H1 (cell line): ENCODE data around the gene ADM. TPM values are rescaled to one million over a fixed set of nuclear protein-coding genes. Genes with fewer than 3 reads are reported as not detected.

Source experiments
- CTCF ChIA-PET: fragments of 300-600 bp; sonication (Branson Sonifier 250); formaldehyde crosslinking; loops from one replicate; lab custom pipeline; 2021; ENCODE audit not compliant: partially characterized antibody; lab: Charles Lee
- POLR2A ChIA-PET: fragments of 300-600 bp; sonication (Branson Sonifier 250); formaldehyde crosslinking; loops from one replicate; lab custom pipeline; 2021; ENCODE audit warnings: inconsistent platforms; ENCODE audit not compliant: partially characterized antibody; lab: Charles Lee
- DNase-seq, 2 experiments: peaks; one replicate each; pipeline versions ENCODE4 v3.0.0 to v3.0.0-alpha.2; 2010 to 2022; ENCODE audit warnings: low spot score in 2 of 2, low read depth in 1 of 2, mixed read lengths in 1 of 2
- FAIRE-seq: peaks from 2 replicates; lab custom pipeline; 2011; peaks lifted over from hg19 to GRCh38; lab: Jason Lieb, UNC
- H2AFZ ChIP-seq: 2 replicates; pipeline ENCODE4 v1.8.1; 2012; ENCODE audit warnings: low read length, inconsistent platforms
- H2AK5ac ChIP-seq: 2 replicates; pipeline ENCODE4 v1.6.1; 2013; ENCODE audit warnings: low read depth, low read length
- H2BK120ac ChIP-seq: replicated peaks from 2 replicates; pipeline ENCODE3; 2013; ENCODE audit warnings: low read depth, low read length, inconsistent platforms
- H2BK12ac ChIP-seq: 2 replicates; pipeline ENCODE4 v1.6.1; 2013; ENCODE audit warnings: low read depth, low read length
- H2BK15ac ChIP-seq: 2 replicates; pipeline ENCODE4 v1.6.1; 2013; ENCODE audit warnings: low read length
- H2BK20ac ChIP-seq: 2 replicates; pipeline ENCODE4 v1.6.1; 2013; ENCODE audit warnings: low read length
- H2BK5ac ChIP-seq: 2 replicates; pipeline ENCODE4 v1.6.1; 2013; ENCODE audit warnings: low read depth, low read length
- H3K14ac ChIP-seq: 2 replicates; pipeline ENCODE4 v1.6.1; 2013; ENCODE audit warnings: inconsistent platforms; ENCODE audit not compliant: insufficient read length
- H3K18ac ChIP-seq: 2 replicates; pipeline ENCODE4 v1.6.1; 2013; ENCODE audit warnings: low read length; ENCODE audit errors: extremely low read depth
- H3K23ac ChIP-seq: 2 replicates; pipeline ENCODE4 v1.6.1; 2013; ENCODE audit warnings: inconsistent platforms; ENCODE audit not compliant: insufficient read length
- H3K23me2 ChIP-seq: 2 replicates; pipeline ENCODE4 v1.6.1; 2013; ENCODE audit warnings: low read depth, low read length
- H3K27ac ChIP-seq: 2 replicates; pipeline ENCODE4 v1.6.1; 2011; ENCODE audit warnings: low read depth, low read length, inconsistent platforms
- H3K27me3 ChIP-seq, 4 experiments: replicated peaks in 1 of 4; 1 replicate in 1 of 4; 2 replicates in 3 of 4; pipeline versions ENCODE4 v1.6.1 to v1.8.1; 2011 to 2013; ENCODE audit warnings: low read length in 3 of 4, mild to moderate bottlenecking in 3 of 4, inconsistent platforms in 2 of 4, mixed read lengths in 2 of 4, moderate library complexity in 1 of 4; ENCODE audit not compliant: control insufficient read depth in 3 of 4, insufficient read depth in 3 of 4; ENCODE audit errors: extremely low read depth in 1 of 4
- H3K36me3 ChIP-seq, 4 experiments: 2 replicates each; pipeline versions ENCODE4 v1.6.1 to v1.8.1; 2011 to 2013; ENCODE audit warnings: mild to moderate bottlenecking in 4 of 4, low read length in 3 of 4, moderate library complexity in 2 of 4, control low read depth in 1 of 4, inconsistent platforms in 1 of 4; ENCODE audit not compliant: insufficient read depth in 4 of 4, control insufficient read depth in 2 of 4
- H3K4ac ChIP-seq: replicated peaks from 2 replicates; pipeline ENCODE3; 2013; ENCODE audit warnings: low read length, low read depth, mixed read lengths, inconsistent platforms; ENCODE audit not compliant: insufficient read length
- H3K4me1 ChIP-seq, 4 experiments: replicated peaks in 1 of 4; 1 replicate in 1 of 4; 2 replicates in 3 of 4; pipeline versions ENCODE4 v1.6.1 to v1.8.1; 2011 to 2013; ENCODE audit warnings: low read length in 3 of 4, inconsistent platforms in 2 of 4, mixed read lengths in 1 of 4; ENCODE audit not compliant: insufficient read depth in 4 of 4, control insufficient read depth in 3 of 4
- H3K4me2 ChIP-seq, 2 experiments: 2 replicates each; pipeline versions ENCODE4 v1.6.1 to v1.8.1; 2011 to 2013; ENCODE audit warnings: low read depth in 2 of 2, low read length in 2 of 2, control low read depth in 1 of 2, inconsistent platforms in 1 of 2, mild to moderate bottlenecking in 1 of 2; ENCODE audit not compliant: insufficient read depth in 1 of 2
- H3K4me3 ChIP-seq, 4 experiments: fragments of 200-600, 300-600 bp in 1 of 4; sonication (generic), shearing (Covaris generic), sonication (Bioruptor Twin) in 1 of 4; 2 replicates each; pipeline versions ENCODE4 v1.5.1 to v1.8.1; 2011 to 2016; ENCODE audit warnings: low read length in 4 of 4, low read depth in 3 of 4, control low read depth in 2 of 4, inconsistent platforms in 2 of 4, mild to moderate bottlenecking in 2 of 4, mixed read lengths in 1 of 4, moderate library complexity in 1 of 4; ENCODE audit not compliant: insufficient read depth in 2 of 4; ENCODE audit errors: extremely low read depth in 1 of 4
- H3K56ac ChIP-seq: replicated peaks from 2 replicates; pipeline ENCODE3; 2013; ENCODE audit warnings: low read depth, mild to moderate bottlenecking, mixed read lengths, low read length, inconsistent platforms; ENCODE audit not compliant: insufficient read length
- H3K79me1 ChIP-seq: 2 replicates; pipeline ENCODE4 v1.6.1; 2013; ENCODE audit warnings: low read depth, low read length, control low read depth
- H3K79me2 ChIP-seq, 2 experiments: 2 replicates each; pipeline versions ENCODE4 v1.6.1 to v1.8.1; 2012 to 2013; ENCODE audit warnings: low read length in 2 of 2, mild to moderate bottlenecking in 2 of 2, inconsistent platforms in 1 of 2; ENCODE audit not compliant: insufficient read depth in 2 of 2, control insufficient read depth in 1 of 2
- H3K9ac ChIP-seq, 4 experiments: replicated peaks in 1 of 4; 1 replicate in 1 of 4; 2 replicates in 3 of 4; pipeline versions ENCODE4 v1.6.1 to v1.8.1; 2011 to 2013; ENCODE audit warnings: low read depth in 3 of 4, low read length in 3 of 4, control low read depth in 2 of 4, mild to moderate bottlenecking in 2 of 4, moderate library complexity in 2 of 4, inconsistent platforms in 1 of 4; ENCODE audit errors: extremely low read depth in 1 of 4
- H3K9me3 ChIP-seq, 2 experiments: 2 replicates each; pipeline versions ENCODE4 v1.6.1 to v1.8.1; 2012 to 2013; ENCODE audit warnings: mild to moderate bottlenecking in 2 of 2, moderate library complexity in 2 of 2, control low read depth in 1 of 2, inconsistent platforms in 1 of 2, low read depth in 1 of 2, low read length in 1 of 2, mixed read lengths in 1 of 2; ENCODE audit not compliant: insufficient read depth in 2 of 2
- H4K20me1 ChIP-seq, 2 experiments: replicated peaks in 1 of 2; 2 replicates each; pipeline versions ENCODE3 to v1.8.1; 2011 to 2013; ENCODE audit warnings: inconsistent platforms in 2 of 2, low read length in 2 of 2, mild to moderate bottlenecking in 1 of 2; ENCODE audit not compliant: insufficient read depth in 2 of 2, control insufficient read depth in 1 of 2
- H4K5ac ChIP-seq: 2 replicates; pipeline ENCODE4 v1.6.1; 2013; ENCODE audit warnings: low read length, low read depth, mixed read lengths, inconsistent platforms; ENCODE audit not compliant: insufficient read length
- H4K8ac ChIP-seq: 2 replicates; pipeline ENCODE4 v1.8.0; 2013; ENCODE audit warnings: mild to moderate bottlenecking, moderate library complexity, low read length, inconsistent platforms; ENCODE audit not compliant: insufficient read depth; ENCODE audit errors: extremely low read depth
- H4K91ac ChIP-seq: replicated peaks from 2 replicates; pipeline ENCODE3; 2013; ENCODE audit warnings: low read length, mixed read lengths, inconsistent platforms; ENCODE audit not compliant: insufficient read length
- CREB1 ChIP-seq: IDR thresholded peaks from 2 replicates; pipeline ENCODE4 v1.6.1; 2012; ENCODE audit warnings: inconsistent platforms
- HDAC6 ChIP-seq: IDR thresholded peaks from one replicate; pipeline ENCODE4 v1.7.1; 2012; ENCODE audit warnings: low read depth, mild to moderate bottlenecking, inconsistent platforms, low read length, moderate library complexity
- MAFK ChIP-seq: IDR thresholded peaks from 2 replicates; pipeline ENCODE4 v1.6.1; 2012; ENCODE audit warnings: low read depth, mild to moderate bottlenecking, improper control_type of control experiment, low read length
- RAD21 ChIP-seq, 2 experiments: IDR thresholded peaks in 1 of 2; conservative IDR thresholded peaks in 1 of 2; 2 replicates each; pipeline ENCODE4 v1.6.1; 2011; ENCODE audit warnings: low read depth in 2 of 2, low read length in 2 of 2, improper control_type of control experiment in 1 of 2, inconsistent platforms in 1 of 2, mild to moderate bottlenecking in 1 of 2, moderate library complexity in 1 of 2
- RNF2 ChIP-seq: fragments of 200-900, 300-1000 bp; sonication (generic); IDR thresholded peaks from 2 replicates; pipeline ENCODE4 v1.7.1; 2016; ENCODE audit warnings: borderline replicate concordance, low read depth, mild to moderate bottlenecking, antibody characterized with exemption, low read length; ENCODE audit not compliant: poor library complexity, severe bottlenecking; ENCODE audit errors: missing control alignments
- SIN3A ChIP-seq, 2 experiments: IDR thresholded peaks in 1 of 2; conservative IDR thresholded peaks in 1 of 2; 2 replicates each; pipeline ENCODE4 v1.6.1; 2011 to 2012; ENCODE audit warnings: low read length in 2 of 2, improper control_type of control experiment in 1 of 2, low read depth in 1 of 2, mild to moderate bottlenecking in 1 of 2
- SIX5 ChIP-seq: IDR thresholded peaks from 2 replicates; pipeline ENCODE4 v1.6.1; 2011; ENCODE audit warnings: mild to moderate bottlenecking, low read depth, low read length
- USF2 ChIP-seq: IDR thresholded peaks from 2 replicates; pipeline ENCODE4 v1.6.1; 2011; ENCODE audit warnings: low read length, improper control_type of control experiment
- WGBS, 2 experiments: shearing (Covaris generic) in 1 of 2; methylation state at CpG; one replicate each; pipeline versions ENCODE4 v1.1.6 to v1.1.7; 2013 to 2015; ENCODE audit warnings: low lambda C conversion rate in 2 of 2, mixed read lengths in 2 of 2, inconsistent platforms in 1 of 2, low coverage in 1 of 2, missing lambda C conversion rate in 1 of 2; ENCODE audit not compliant: insufficient replicate concordance in 2 of 2, insufficient coverage in 1 of 2, insufficient read length in 1 of 2; ENCODE audit errors: extremely low coverage in 1 of 2, missing lambda C conversion rate in 1 of 2; 5-methylcytosine and 5-hydroxymethylcytosine counted together
- polyA plus RNA-seq, 7 experiments: library from polyadenylated mRNA; depleted of rRNA in 3 of 7; stranded (reverse) in 5 of 7; unstranded in 2 of 7; fragments of >200 nt in 5 of 7; fragments of 200-250 nt in 2 of 7; gene quantifications; 1 replicate in 5 of 7; 2 replicates in 1 of 7; 4 replicates in 1 of 7; pipeline versions ENCODE4 v1.2.1 to v1.2.3, GENCODE V29; 2011 to 2013; ENCODE audit warnings: missing spikeins in 2 of 7, mixed read lengths in 2 of 7
- total RNA-seq: library from RNA; stranded (reverse); fragmentation: NEBNext Ultra II Directional; extraction: Animal tissue kit (Norgen Biotek cat#: 25700); gene quantifications from 2 replicates; pipeline ENCODE4 v1.2.1, GENCODE V29; 2021

ADM gene
- total and polyA plus RNA-seq, 2 of the 8 experiments (the other 6 are each of a cell fraction or from before 2014, with no cell fraction given), result 94.1 to 95.6 TPM

DNA sequence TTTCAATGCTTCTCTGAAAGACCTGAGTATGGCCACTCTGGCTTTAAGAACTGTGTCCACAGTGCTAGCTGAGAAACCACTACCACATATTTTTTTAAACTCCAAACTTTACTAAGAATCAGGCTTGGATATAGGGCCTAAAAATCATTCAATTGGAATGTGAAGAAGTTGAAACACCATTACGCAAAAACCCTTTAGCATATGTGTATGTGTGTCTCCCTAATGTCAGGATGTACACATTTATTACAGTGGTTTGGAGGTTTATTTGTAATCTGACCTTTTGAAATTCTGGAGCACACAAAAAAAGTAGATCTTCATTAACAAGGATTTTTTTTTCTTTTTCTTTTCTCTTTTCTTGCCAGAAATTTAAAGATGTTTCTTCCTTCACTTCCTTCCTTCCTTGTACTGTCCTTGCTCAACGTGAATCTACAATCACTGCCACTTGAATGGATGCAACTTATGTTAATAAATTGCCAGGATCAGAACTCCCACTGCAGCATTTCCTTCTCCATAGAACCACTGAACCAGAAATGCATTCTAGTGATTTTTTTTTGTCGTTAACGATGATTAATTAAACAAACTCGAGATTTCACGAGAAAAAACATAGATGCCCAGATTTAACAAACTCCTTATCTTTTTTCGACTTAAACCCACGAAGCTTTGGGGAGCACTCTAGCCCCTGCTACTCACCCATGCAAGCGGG, 3.1 kb upstream of the ADM start:
- Histone ChIP-seq H3K4me1 (peaks cover 0 to 5% (median 3%) of the 10 kb centered on the region in 4 experiments; a peak in 4 of 7 replicates), H3K14ac (no peak overlapping the region), H3K79me2 (peaks cover 0 to 26% of the 10 kb centered on the region in 2 experiments; a peak in 3 of 4 replicates), H3K36me3 (peaks cover 0 to 12% (median 4%) of the 10 kb centered on the region in 4 experiments; a peak in 3 of 8 replicates), H3K4me3 (peak overlapping the region; percentile 70 to 92 (median 88); a peak in 7 of 8 replicates), H3K27ac (no peak overlapping the region), H3K4me2 (peak overlapping the region; percentile 87 to 100), H3K4ac (no peak overlapping the region), H4K5ac (no peak overlapping the region), H4K20me1 (peaks cover 5 to 9% of the 10 kb centered on the region in 2 experiments), H2BK12ac (0 out of 2 replicates have a peak overlapping the region, but pooled peaks have one; percentile 51), H3K9ac (no peak overlapping the region), H3K9me3 (no peaks in the 10 kb centered on the region), H4K8ac (no peak overlapping the region), H3K27me3 (peaks cover 0 to 47% (median 18%) of the 10 kb centered on the region in 4 experiments; a peak in 5 of 7 replicates), H2AK5ac (no peak overlapping the region), H4K91ac (no peak overlapping the region), H3K18ac (no peak overlapping the region), H3K56ac (no peak overlapping the region), H2BK15ac (no peak overlapping the region), H3K79me1 (no peaks in the 10 kb centered on the region), H2BK5ac (peak overlapping the region; percentile 37; the same call in 1 of the 2 replicates), H2BK20ac (no peak overlapping the region), H3K23ac (no peak overlapping the region), H2AFZ (no peak overlapping the region), H3K23me2 (peaks cover 32% of the 10 kb centered on the region), H2BK120ac (no peak overlapping the region)
- CTCF ChIA-PET, result interaction anchor here (1.0 to 10.0 kb wide), 7 partner anchors 11 to 335 kb away, joined by 3 to 97 read pairs (median 11); no protein-coding TSS in a partner anchor
- WGBS, 2 experiments, result 14% methylated on average over 9 of the region's 9 CpGs; no CpG with 5 or more reads in 1 of the 2 experiments
- POLR2A ChIA-PET, result interaction anchor here (0.6 to 10.6 kb wide), 9 partner anchors 9 to 543 kb away, joined by 3 to 156 read pairs (median 11); partner anchors contain the start of gene SBF2
- DNase-seq (no peak), FAIRE-seq (no peak)
- TF ChIP-seq RNF2 (no peak), SIX5 (no peak), USF2 (no peak), CREB1 (no peak), HDAC6 (no peak), MAFK (no peak), RAD21 (IDR thresholded peaks at IDR 0.05 in 1 of 2, conservative IDR thresholded peaks at IDR 0.05 in 1 of 2; ENCODE audit: low read depth in 2 of 2, low read length in 2 of 2) (no peak), SIN3A (conservative IDR thresholded peaks at IDR 0.05 in 1 of 2, IDR thresholded peaks at IDR 0.05 in 1 of 2; ENCODE audit: low read depth in 1 of 2, low read length in 2 of 2) (no peak)
